ENCODE results near the gene NPHP4. TPM values are rescaled to one million over a fixed set of nuclear protein-coding genes. Genes with fewer than 3 reads are reported as not detected.

The NPHP4 gene
- total and polyA plus RNA-seq, 10 of the 15 experiments (the other 5 are each of a cell fraction or from before 2014, with no cell fraction given): 0.16 to 10.5 (median 3.1) TPM

GRCh38 chr1:5907386-5907785 lies 84.8 kb downstream of the NPHP4 start:
- Histone ChIP-seq H3K9me3 (replicated peaks; ENCODE audit: control insufficient read depth, insufficient read depth, low read length) (no peaks in the 10 kb centered on the region), H3K36me3 (ENCODE audit: control insufficient read depth in 2 of 2, insufficient read depth in 2 of 2, low read length in 1 of 2) (peaks cover 0 to 3% of the 10 kb centered on the region in 2 experiments; a peak in 3 of 4 replicates), H3K27me3 (replicated peaks in 1 of 2; ENCODE audit: control insufficient read depth in 2 of 2, insufficient read depth in 2 of 2, low read length in 1 of 2) (no peaks in the 10 kb centered on the region), H4K20me1 (ENCODE audit: control insufficient read depth, insufficient read depth) (no peaks in the 10 kb centered on the region), H3K4me2 (ENCODE audit: control insufficient read depth, insufficient read depth) (no peak overlapping the region), H2AFZ (ENCODE audit: control insufficient read depth, low read depth, low read length) (no peak overlapping the region), H3K9ac (ENCODE audit: control insufficient read depth, insufficient read depth, low read length) (no peak overlapping the region), H3K4me3 (no peak overlapping the region), H3K27ac (ENCODE audit: control insufficient read depth, insufficient read depth) (no peak overlapping the region), H3K79me2 (ENCODE audit: control insufficient read depth, insufficient read depth, low read length) (no peaks in the 10 kb centered on the region), H3K4me1 (ENCODE audit: control insufficient read depth, insufficient read depth, low read length) (no peaks in the 10 kb centered on the region)
- intact Hi-C loops (cut with micrococcal nuclease; ENCODE audit: unreplicated experiment): no loop called here
- no peak for TF ChIP-seq PAX5 (IDR thresholded peaks at IDR 0.05; ENCODE audit: borderline replicate concordance, low read depth, low read length)
- no peak for TF ChIP-seq ETV6 (conservative IDR thresholded peaks at IDR 0.05 in 1 of 2, IDR thresholded peaks at IDR 0.05 in 1 of 2; ENCODE audit: borderline replicate concordance in 1 of 2, low read depth in 1 of 2)
- TF ChIP-seq NRF1 (conservative IDR thresholded peaks at IDR 0.05; ENCODE audit: low read depth, low read length): no peak
- TF ChIP-seq DPF2 (IDR thresholded peaks at IDR 0.05): no peak
- no peak for TF ChIP-seq RELA (IDR thresholded peaks at IDR 0.05; ENCODE audit: borderline replicate concordance, partially characterized antibody)
- no peak for TF ChIP-seq BHLHE40 (IDR thresholded peaks at IDR 0.05; ENCODE audit: borderline replicate concordance in 1 of 2, low read depth in 2 of 2, low read length in 1 of 2)
- TF ChIP-seq MEF2A (IDR thresholded peaks at IDR 0.05; ENCODE audit: insufficient read depth, low read depth, low read length): no peak
- SMC1A ChIA-PET (ENCODE audit: uncharacterized antibody, unreplicated experiment): no interaction called here
- no peak for DNase-seq (ENCODE audit: low read depth, low spot score)
- no peak for ATAC-seq
- CTCF ChIA-PET: interaction anchor here (1.1 kb wide), 1 partner anchor 9 kb away, joined by 3 read pairs; no protein-coding TSS in a partner anchor
- no TSS peak for BruUV-seq (replicated peaks)
- FAIRE-seq: no peak
- WGBS (ENCODE audit: insufficient coverage, insufficient replicate concordance, low lambda C conversion rate, missing lambda C conversion rate): 98% methylated on average over 11 of the region's 11 CpGs
- RAD21 ChIA-PET (ENCODE audit: unreplicated experiment): no interaction called here
- in situ Hi-C loops (cut with MboI): no loop called here
- POLR2A ChIA-PET: no interaction called here

- Histone ChIP-seq H3K4me3 (no peak overlapping the region), H3K4me2 (ENCODE audit: control insufficient read depth, insufficient read depth) (no peak overlapping the region), H2AFZ (ENCODE audit: control insufficient read depth, low read depth, low read length) (no peak overlapping the region), H3K9me3 (replicated peaks; ENCODE audit: control insufficient read depth, insufficient read depth, low read length) (no peaks in the 10 kb centered on the region), H3K27ac (ENCODE audit: control insufficient read depth, insufficient read depth) (no peak overlapping the region), H3K79me2 (ENCODE audit: control insufficient read depth, insufficient read depth, low read length) (no peaks in the 10 kb centered on the region), H4K20me1 (ENCODE audit: control insufficient read depth, insufficient read depth) (no peaks in the 10 kb centered on the region), H3K9ac (ENCODE audit: control insufficient read depth, insufficient read depth, low read length) (no peak overlapping the region), H3K4me1 (ENCODE audit: control insufficient read depth, insufficient read depth, low read length) (no peaks in the 10 kb centered on the region), H3K36me3 (ENCODE audit: control insufficient read depth in 2 of 2, insufficient read depth in 2 of 2, low read length in 1 of 2) (peaks cover 0 to 3% of the 10 kb centered on the region in 2 experiments; a peak in 3 of 4 replicates), H3K27me3 (replicated peaks in 1 of 2; ENCODE audit: control insufficient read depth in 2 of 2, insufficient read depth in 2 of 2, low read length in 1 of 2) (no peaks in the 10 kb centered on the region)
- RAD21 ChIA-PET (ENCODE audit: unreplicated experiment): no interaction called here
- CTCF ChIA-PET: interaction anchor here (1.1 kb wide), 1 partner anchor 9 kb away, joined by 3 read pairs; no protein-coding TSS in a partner anchor
- in situ Hi-C loops (cut with MboI) (no loop called here), intact Hi-C loops (cut with micrococcal nuclease; ENCODE audit: unreplicated experiment) (no loop called here)
- POLR2A ChIA-PET: no interaction called here
- ATAC-seq (no peak), FAIRE-seq (no peak), DNase-seq (ENCODE audit: low read depth, low spot score) (no peak)
- no TSS peak for BruUV-seq (replicated peaks)
- SMC1A ChIA-PET (ENCODE audit: uncharacterized antibody, unreplicated experiment): interaction anchor here (0.6 kb wide), 1 partner anchor 1437 kb away, joined by 3 read pairs; no protein-coding TSS in a partner anchor
- WGBS (ENCODE audit: insufficient coverage, insufficient replicate concordance, low lambda C conversion rate, missing lambda C conversion rate): 74% methylated on average over 12 of the region's 12 CpGs
- TF ChIP-seq PBX3 (IDR thresholded peaks at IDR 0.05; ENCODE audit: insufficient replicate concordance, low read depth, low read length) (no peak), WRNIP1 (IDR thresholded peaks at IDR 0.05; ENCODE audit: borderline replicate concordance, low read depth, low read length) (no peak), E2F4 (IDR thresholded peaks at IDR 0.05; ENCODE audit: low read depth, low read length) (no peak)
- TF ChIP-seq, protein P1, sequence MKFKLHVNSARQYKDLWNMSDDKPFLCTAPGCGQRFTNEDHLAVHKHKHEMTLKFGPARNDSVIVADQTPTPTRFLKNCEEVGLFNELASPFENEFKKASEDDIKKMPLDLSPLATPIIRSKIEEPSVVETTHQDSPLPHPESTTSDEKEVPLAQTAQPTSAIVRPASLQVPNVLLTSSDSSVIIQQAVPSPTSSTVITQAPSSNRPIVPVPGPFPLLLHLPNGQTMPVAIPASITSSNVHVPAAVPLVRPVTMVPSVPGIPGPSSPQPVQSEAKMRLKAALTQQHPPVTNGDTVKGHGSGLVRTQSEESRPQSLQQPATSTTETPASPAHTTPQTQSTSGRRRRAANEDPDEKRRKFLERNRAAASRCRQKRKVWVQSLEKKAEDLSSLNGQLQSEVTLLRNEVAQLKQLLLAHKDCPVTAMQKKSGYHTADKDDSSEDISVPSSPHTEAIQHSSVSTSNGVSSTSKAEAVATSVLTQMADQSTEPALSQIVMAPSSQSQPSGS (IDR thresholded peaks at IDR 0.05; ENCODE audit: low read length): no peak
Measured at GRCh38 chr1:5906966-5907365, 85.3 kb downstream of the NPHP4 start.

All from GM12878 (cell line).